Measurements from ENCODE around the gene MMP23B.
"Not testable (repeated sequence)": the region's sequence is repeated elsewhere in the genome, so short reads cannot be mapped to it uniquely, and the experiment has no call there.

Gene MMP23B

GRCh38 chr1:1671365-1672119, 39.6 kb downstream of the MMP23B start:
- DNase-seq = no peak

- DNase-seq = no peak
Observed at GRCh38 chr1:1672181-1672965, 40.4 kb downstream of the MMP23B start.

DNA sequence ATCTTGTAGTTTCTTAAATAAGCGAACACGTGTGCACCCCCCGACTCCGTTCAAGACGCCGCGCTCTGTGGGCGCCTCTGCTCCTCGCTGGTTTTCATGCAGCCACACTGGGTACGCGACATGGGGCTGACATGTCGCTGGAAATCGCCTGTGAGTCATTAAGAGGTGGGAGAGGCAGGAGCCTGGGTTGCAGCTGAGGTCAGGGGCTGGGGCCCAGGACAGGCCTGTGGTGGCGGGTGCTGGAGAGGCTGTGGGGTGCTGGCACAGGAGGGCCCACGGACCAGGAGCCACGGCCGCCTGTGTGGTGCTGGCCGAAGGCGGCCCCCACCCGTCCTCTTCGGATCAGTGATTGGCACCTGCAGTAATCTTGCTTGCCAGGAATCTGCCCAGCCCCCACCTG, 42.8 kb downstream of the MMP23B start:
- not testable (repeated sequence) for DNase-seq

- not testable (repeated sequence) for DNase-seq
Observed at GRCh38 chr1:1675218-1675617, 43.2 kb downstream of the MMP23B start.

DNA sequence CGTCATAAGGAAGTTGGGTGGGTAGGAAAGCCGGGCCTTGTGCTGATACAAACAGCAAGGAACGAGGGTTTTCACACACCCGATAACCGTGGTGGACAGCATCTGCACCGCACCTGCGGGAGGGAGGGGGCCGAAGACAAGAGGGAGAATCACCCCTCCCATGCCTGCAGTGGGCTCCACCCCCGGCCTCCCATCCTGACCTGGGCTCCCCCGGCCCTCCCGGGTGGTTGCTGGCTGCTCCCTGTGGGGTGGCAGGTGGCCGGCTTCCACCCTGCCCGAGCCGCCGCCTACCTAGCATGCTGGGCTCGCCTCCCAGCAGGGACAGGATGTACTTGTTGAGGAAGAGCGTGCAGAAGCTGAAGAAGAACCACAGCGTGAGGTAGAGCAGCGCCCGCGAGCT, 44.1 kb downstream of the MMP23B start:
- not testable (repeated sequence) for DNase-seq

DNA sequence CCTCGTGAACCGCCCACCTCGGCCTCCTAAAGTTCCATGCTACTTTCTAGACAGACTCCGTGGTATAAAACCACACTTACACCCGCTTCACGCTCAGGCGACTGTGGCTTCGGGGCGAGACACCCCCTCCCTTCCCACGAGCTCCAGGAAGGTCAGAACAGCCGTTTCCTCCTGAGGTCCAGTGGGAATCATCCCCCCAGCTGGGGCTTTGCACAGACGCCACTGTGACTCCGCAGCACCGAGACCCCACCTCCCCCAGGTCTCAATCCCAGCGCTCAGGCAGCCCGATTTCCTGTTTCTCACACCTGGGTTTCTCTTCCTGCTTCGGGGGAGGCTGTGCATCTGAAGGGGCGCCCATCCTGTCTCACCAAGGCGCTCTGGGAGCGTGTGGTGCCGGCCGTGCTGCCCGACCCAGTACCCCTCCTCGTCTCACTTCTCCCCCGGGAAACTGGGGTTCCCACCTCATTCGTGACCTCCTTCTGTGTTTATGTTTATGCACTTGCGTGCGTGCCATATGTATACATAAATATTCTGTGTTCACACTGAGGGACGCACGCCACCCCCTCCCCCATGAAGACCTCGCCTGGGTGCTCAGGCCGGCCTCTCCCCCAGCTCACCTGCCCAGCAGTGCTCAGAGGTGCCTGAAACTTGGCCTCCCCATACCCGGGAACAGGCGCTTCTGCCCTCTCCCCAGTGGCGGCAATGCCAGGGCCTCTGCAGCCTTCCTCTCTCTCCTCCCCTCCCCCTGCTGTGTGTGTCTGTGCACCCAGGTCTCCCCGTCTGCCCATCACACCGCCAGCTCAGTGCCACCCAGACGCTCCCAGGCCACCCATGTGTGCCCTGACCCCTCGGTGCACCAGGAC, 46.0 kb downstream of the MMP23B start:
- DNase-seq = peak; percentile 26 to 44

GRCh38 chr1:1678581-1679380, 46.8 kb downstream of the MMP23B start:
- no peak for DNase-seq

DNA sequence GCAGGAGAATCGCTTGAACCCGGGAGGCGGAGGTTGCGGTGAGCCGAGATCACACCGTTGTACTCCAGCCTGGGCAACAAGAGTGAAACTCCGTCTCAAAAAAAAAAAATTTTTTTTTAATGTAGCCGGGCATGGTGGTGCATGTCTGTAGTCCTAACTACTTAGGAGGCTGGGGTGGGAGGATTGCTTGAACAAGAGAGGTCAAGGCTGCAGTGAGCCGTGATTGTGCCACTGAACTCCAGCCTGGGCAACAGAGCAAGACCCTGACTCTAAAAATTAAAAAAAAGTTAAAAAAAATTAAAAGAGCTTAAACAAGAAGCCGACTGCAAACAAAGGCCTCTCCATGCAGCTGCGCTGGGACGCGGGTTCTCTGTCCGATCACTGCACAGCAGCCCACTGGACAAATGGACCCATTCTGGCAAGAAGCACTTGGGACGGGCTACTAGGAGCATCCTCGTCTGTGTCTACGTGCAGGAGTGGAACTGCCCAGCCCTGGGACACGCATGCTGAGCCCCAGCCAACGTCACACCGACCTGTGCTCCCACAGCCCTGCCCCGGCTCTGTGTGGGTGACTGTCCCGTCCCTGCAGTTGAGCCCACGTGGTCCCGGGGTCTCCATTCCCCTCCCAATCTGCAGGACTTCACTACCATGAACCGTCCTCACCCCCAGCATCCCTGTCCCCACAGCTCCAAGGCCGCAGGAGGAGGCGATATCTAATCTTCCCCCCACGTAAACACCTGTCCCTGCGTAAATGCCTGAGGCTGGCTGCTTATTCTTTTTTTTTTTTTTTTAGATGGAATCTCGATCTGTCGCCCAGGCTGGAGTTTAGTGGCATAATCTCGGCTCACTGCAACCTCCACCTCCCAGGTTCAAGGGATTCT, 48.3 kb downstream of the MMP23B start:
- DNase-seq = no peak

DNA sequence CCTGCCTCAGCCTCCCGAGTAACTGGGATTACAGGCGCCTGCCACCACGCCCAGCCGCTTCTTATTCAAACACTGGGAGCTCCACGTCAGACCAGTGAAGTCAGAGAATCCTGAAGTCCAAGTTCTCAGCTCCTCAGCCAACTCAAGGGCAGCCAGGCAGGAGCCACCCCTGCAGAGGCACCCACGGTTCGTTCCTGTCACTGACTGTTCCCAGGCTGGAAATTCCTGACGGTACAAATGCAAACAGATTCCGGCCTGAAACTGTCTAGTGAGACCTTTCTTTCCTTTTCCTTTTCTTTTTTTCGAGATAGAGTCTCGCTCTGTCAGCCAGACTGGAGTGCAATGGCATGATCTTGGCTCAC, 48.9 kb downstream of the MMP23B start:
- DNase-seq = no peak

- no peak for DNase-seq
Observed at GRCh38 chr1:1683104-1683905, 51.3 kb downstream of the MMP23B start.
